ENCODE results near the gene GPR158. TPM values are rescaled to one million over a fixed set of nuclear protein-coding genes. Genes with fewer than 3 reads are reported as not detected.
A peak's percentile ranks its signal among the peaks of the same experiment; 100 is the strongest.

The GPR158 gene
- total RNA-seq, 2 donors from 2014 or later, result not detected

GRCh38 chr10:25600651-25601050, 425.9 kb downstream of the GPR158 start:
- no peak overlapping the region for H3K27ac ChIP-seq
- TF ChIP-seq, protein P1, sequence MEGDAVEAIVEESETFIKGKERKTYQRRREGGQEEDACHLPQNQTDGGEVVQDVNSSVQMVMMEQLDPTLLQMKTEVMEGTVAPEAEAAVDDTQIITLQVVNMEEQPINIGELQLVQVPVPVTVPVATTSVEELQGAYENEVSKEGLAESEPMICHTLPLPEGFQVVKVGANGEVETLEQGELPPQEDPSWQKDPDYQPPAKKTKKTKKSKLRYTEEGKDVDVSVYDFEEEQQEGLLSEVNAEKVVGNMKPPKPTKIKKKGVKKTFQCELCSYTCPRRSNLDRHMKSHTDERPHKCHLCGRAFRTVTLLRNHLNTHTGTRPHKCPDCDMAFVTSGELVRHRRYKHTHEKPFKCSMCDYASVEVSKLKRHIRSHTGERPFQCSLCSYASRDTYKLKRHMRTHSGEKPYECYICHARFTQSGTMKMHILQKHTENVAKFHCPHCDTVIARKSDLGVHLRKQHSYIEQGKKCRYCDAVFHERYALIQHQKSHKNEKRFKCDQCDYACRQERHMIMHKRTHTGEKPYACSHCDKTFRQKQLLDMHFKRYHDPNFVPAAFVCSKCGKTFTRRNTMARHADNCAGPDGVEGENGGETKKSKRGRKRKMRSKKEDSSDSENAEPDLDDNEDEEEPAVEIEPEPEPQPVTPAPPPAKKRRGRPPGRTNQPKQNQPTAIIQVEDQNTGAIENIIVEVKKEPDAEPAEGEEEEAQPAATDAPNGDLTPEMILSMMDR (IDR thresholded peaks at IDR 0.05), result no peak
- no peak overlapping the region for H3K4me3 ChIP-seq
- H3K36me3 ChIP-seq, result no peaks in the 10 kb centered on the region
- H3K27me3 ChIP-seq, result no peaks in the 10 kb centered on the region
- no peaks in the 10 kb centered on the region for H3K9me3 ChIP-seq
- no peak for DNase-seq (ENCODE audit: low spot score)
- no peaks in the 10 kb centered on the region for H3K4me1 ChIP-seq

DNA sequence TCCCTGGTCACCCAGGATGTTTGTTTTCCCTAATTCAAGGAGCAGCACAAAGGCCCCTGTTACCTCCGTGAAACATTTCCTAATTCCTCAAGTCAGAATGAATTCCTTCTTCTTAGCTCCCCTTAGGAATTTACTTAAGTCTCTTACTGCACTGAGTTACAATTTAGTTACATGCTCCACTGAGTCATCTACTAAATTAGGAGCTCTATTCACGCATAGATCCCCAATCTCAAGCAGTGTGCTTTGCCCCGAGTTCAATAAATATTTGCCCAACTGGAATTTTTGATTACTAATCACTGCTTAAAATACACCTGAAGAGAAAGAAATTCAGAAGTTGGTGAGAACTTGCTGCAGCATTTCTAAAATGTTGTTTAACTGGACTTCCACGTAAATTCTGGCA, 429.8 kb downstream of the GPR158 start:
- TF ChIP-seq, protein P1 (IDR thresholded peaks at IDR 0.05), result no peak

GRCh38 chr10:25614652-25615051, 439.9 kb downstream of the GPR158 start:
- Histone ChIP-seq H3K4me3 (no peak overlapping the region), H3K4me1 (no peaks in the 10 kb centered on the region), H3K27ac (no peak overlapping the region), H3K9me3 (peaks cover 0 to 9% of the 10 kb centered on the region in 2 donors), H3K27me3 (no peaks in the 10 kb centered on the region), H3K36me3 (no peaks in the 10 kb centered on the region)
- no peak for DNase-seq (ENCODE audit: low spot score)
- TF ChIP-seq, protein P1 (IDR thresholded peaks at IDR 0.05), result no peak

More for the DNA sequence above, 429.8 kb downstream of the GPR158 start:
- DNase-seq (ENCODE audit: low spot score), result no peak
- Histone ChIP-seq H3K4me1 (no peaks in the 10 kb centered on the region), H3K36me3 (no peaks in the 10 kb centered on the region), H3K27me3 (no peaks in the 10 kb centered on the region), H3K9me3 (no peaks in the 10 kb centered on the region), H3K27ac (no peak overlapping the region), H3K4me3 (no peak overlapping the region)

DNA sequence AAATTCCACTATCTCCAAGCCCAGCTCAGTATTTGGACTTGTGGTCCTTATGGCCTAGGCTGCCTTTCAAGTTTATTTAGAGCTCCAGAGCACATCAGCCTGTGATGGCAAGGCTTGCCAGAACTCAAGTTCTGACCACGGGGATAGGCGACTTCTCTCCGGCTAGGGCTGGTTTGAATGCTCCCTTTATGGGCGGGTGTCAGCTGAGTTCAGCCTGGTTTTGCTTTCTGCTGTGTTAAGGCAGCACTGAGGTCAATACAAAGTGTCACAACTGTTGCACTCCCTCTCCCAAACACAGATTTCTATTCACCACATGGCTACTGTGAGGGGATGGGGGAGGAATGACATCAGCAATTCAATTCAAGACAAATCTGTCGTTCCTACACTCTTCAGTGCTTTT, 441.1 kb downstream of the GPR158 start:
- DNase-seq (ENCODE audit: low spot score), result no peak
- Histone ChIP-seq H3K27ac (no peak overlapping the region), H3K4me3 (no peak overlapping the region), H3K36me3 (no peaks in the 10 kb centered on the region), H3K27me3 (no peaks in the 10 kb centered on the region), H3K4me1 (no peaks in the 10 kb centered on the region), H3K9me3 (no peaks in the 10 kb centered on the region)
- TF ChIP-seq, protein P1 (IDR thresholded peaks at IDR 0.05), result no peak

GRCh38 chr10:25616903-25617592, 442.2 kb downstream of the GPR158 start:
- no peak overlapping the region for H3K27ac ChIP-seq
- H3K4me1 ChIP-seq, result no peaks in the 10 kb centered on the region
- no peaks in the 10 kb centered on the region for H3K9me3 ChIP-seq
- no peaks in the 10 kb centered on the region for H3K36me3 ChIP-seq
- TF ChIP-seq, protein P1 (IDR thresholded peaks at IDR 0.05), result no peak
- no peak overlapping the region for H3K4me3 ChIP-seq
- H3K27me3 ChIP-seq, result no peaks in the 10 kb centered on the region
- DNase-seq (ENCODE audit: low spot score), result no peak

- no peaks in the 10 kb centered on the region for H3K4me1 ChIP-seq
- H3K27ac ChIP-seq, result peak overlapping the region in 1 of 2 donors; percentile 18
Measured at GRCh38 chr10:25627606-25628005, 452.8 kb downstream of the GPR158 start.

More at GRCh38 chr10:25627606-25628005, 452.8 kb downstream of the GPR158 start:
- H3K4me3 ChIP-seq, result no peak overlapping the region
- no peaks in the 10 kb centered on the region for H3K27me3 ChIP-seq
- DNase-seq (ENCODE audit: low spot score), result no peak
- no peaks in the 10 kb centered on the region for H3K9me3 ChIP-seq
- TF ChIP-seq, protein P1 (IDR thresholded peaks at IDR 0.05), result no peak
- no peaks in the 10 kb centered on the region for H3K36me3 ChIP-seq

Data from right atrium auricular region (tissue), 2 donors.